OCI-LY3 (cell line): ENCODE data around the gene CEP57L1.
A peak's percentile ranks its signal among the peaks of the same experiment; 100 is the strongest.
"Not testable (repeated sequence)": the region's sequence is repeated elsewhere in the genome, so short reads cannot be mapped to it uniquely, and the experiment has no call there.

Experiments used
- H2AFZ ChIP-seq: fragments of 200-600, 300-600 bp; shearing (Covaris generic); 2 replicates; pipeline ENCODE4 v1.6.0; 2014; ENCODE audit warnings: antibody characterized with exemption, low read depth, low read length
- H3K27ac ChIP-seq: fragments of 200-600, 300-600 bp; sonication (generic); 2 replicates; pipeline ENCODE4 v1.5.1; 2014; ENCODE audit warnings: mild to moderate bottlenecking, low read length, moderate library complexity, mixed read lengths
- H3K27me3 ChIP-seq: fragments of 200-600, 300-600 bp; sonication (generic); 2 replicates; pipeline ENCODE4 v1.6.1; 2014; ENCODE audit warnings: low read depth, low read length, mixed read lengths
- H3K36me3 ChIP-seq: fragments of 200-600, 300-600 bp; sonication (generic); replicated peaks from 2 replicates; pipeline ENCODE3; 2014; ENCODE audit warnings: low read depth, low read length, mixed read lengths
- H3K4me1 ChIP-seq: fragments of 300-600, 200-600 bp; sonication (generic); 2 replicates; pipeline ENCODE4 v1.6.1; 2014; ENCODE audit warnings: low read length, mixed read lengths
- H3K4me2 ChIP-seq: fragments of 200-600, 300-600 bp; sonication (generic); 2 replicates; pipeline ENCODE4 v1.6.1; 2014; ENCODE audit warnings: low read length, mixed read lengths
- H3K4me3 ChIP-seq: fragments of 300-600, 200-600 bp; sonication (generic); 2 replicates; pipeline ENCODE4 v1.5.1; 2014; ENCODE audit warnings: antibody characterized with exemption, mild to moderate bottlenecking, low read length, moderate library complexity
- H3K79me2 ChIP-seq: fragments of 300-600, 200-600 bp; shearing (Covaris generic); 2 replicates; pipeline ENCODE4 v1.6.1; 2014; ENCODE audit warnings: mild to moderate bottlenecking, low read length, mixed read lengths
- H3K9ac ChIP-seq: fragments of 300-600, 200-600 bp; shearing (Covaris generic); 2 replicates; pipeline ENCODE4 v1.6.0; 2014; ENCODE audit warnings: mild to moderate bottlenecking, low read length, moderate library complexity
- H3K9me3 ChIP-seq: fragments of 200-600, 300-600 bp; shearing (Covaris generic); 2 replicates; pipeline ENCODE4 v1.6.1; 2014; ENCODE audit warnings: low read length, mixed read lengths; ENCODE audit not compliant: insufficient read depth
- H4K20me1 ChIP-seq: fragments of 200-600, 300-600 bp; sonication (generic); 2 replicates; pipeline ENCODE4 v1.6.1; 2016; ENCODE audit warnings: low read length, mixed read lengths; ENCODE audit not compliant: insufficient read depth
- CTCF ChIP-seq: fragments of 200-600, 300-600 bp; sonication (generic); IDR thresholded peaks from 2 replicates; pipeline ENCODE4 v1.5.1; 2014; ENCODE audit warnings: antibody characterized with exemption, low read length, low read depth
- EZH2phosphoT487 ChIP-seq: fragments of 200-600 bp; shearing (Covaris generic); IDR thresholded peaks from 2 replicates; pipeline ENCODE4 v1.6.1; 2018; ENCODE audit warnings: antibody characterized with exemption, mixed run types, low read depth

CEP57L1 gene

GRCh38 chr6:109186012-109186411 is 90.7 kb downstream of the CEP57L1 start:
- Histone ChIP-seq H3K27me3 (peaks cover 33% of the 10 kb centered on the region), H3K9ac (no peak overlapping the region), H3K36me3 (no peaks in the 10 kb centered on the region), H3K4me1 (peaks cover 21% of the 10 kb centered on the region), H3K4me3 (no peak overlapping the region), H3K9me3 (no peaks in the 10 kb centered on the region), H3K27ac (no peak overlapping the region), H3K4me2 (no peak overlapping the region), H2AFZ (no peak overlapping the region), H4K20me1 (no peaks in the 10 kb centered on the region), H3K79me2 (no peaks in the 10 kb centered on the region)
- TF ChIP-seq EZH2phosphoT487 (no peak), CTCF (no peak)

- no peaks in the 10 kb centered on the region for H3K79me2 ChIP-seq
- no peak overlapping the region for H3K27ac ChIP-seq
- no peaks in the 10 kb centered on the region for H3K36me3 ChIP-seq
- no peak for TF ChIP-seq EZH2phosphoT487
- peak; percentile 85 for TF ChIP-seq CTCF
- H3K9ac ChIP-seq, result no peak overlapping the region
- H3K4me2 ChIP-seq, result peak overlapping the region; percentile 22; the same call in 1 of the 2 replicates
- H3K4me1 ChIP-seq, result peaks cover 20% of the 10 kb centered on the region
- H3K4me3 ChIP-seq, result no peak overlapping the region
- H3K9me3 ChIP-seq, result no peaks in the 10 kb centered on the region
- H2AFZ ChIP-seq, result no peak overlapping the region
- H3K27me3 ChIP-seq, result peaks cover 33% of the 10 kb centered on the region
- no peaks in the 10 kb centered on the region for H4K20me1 ChIP-seq
Measured at GRCh38 chr6:109187399-109188114, 92.2 kb downstream of the CEP57L1 start.

GRCh38 chr6:109188115-109188411 is 92.8 kb downstream of the CEP57L1 start:
- H3K9ac ChIP-seq, result no peak overlapping the region
- H2AFZ ChIP-seq, result no peak overlapping the region
- H3K27me3 ChIP-seq, result peaks cover 33% of the 10 kb centered on the region
- H3K4me2 ChIP-seq, result peak overlapping the region; percentile 20; the same call in 1 of the 2 replicates
- no peaks in the 10 kb centered on the region for H3K36me3 ChIP-seq
- H3K9me3 ChIP-seq, result no peaks in the 10 kb centered on the region
- no peak for TF ChIP-seq EZH2phosphoT487
- TF ChIP-seq CTCF, result no peak
- no peak overlapping the region for H3K27ac ChIP-seq
- no peaks in the 10 kb centered on the region for H4K20me1 ChIP-seq
- H3K4me1 ChIP-seq, result peaks cover 15% of the 10 kb centered on the region
- H3K79me2 ChIP-seq, result no peaks in the 10 kb centered on the region
- no peak overlapping the region for H3K4me3 ChIP-seq

GRCh38 chr6:109191368-109191767 is 96.1 kb downstream of the CEP57L1 start:
- not testable (repeated sequence) for H3K36me3 ChIP-seq, H4K20me1 ChIP-seq, H3K79me2 ChIP-seq, H3K9me3 ChIP-seq, H3K27ac ChIP-seq, H3K4me1 ChIP-seq, H2AFZ ChIP-seq, H3K4me2 ChIP-seq, H3K27me3 ChIP-seq, H3K9ac ChIP-seq, H3K4me3 ChIP-seq

GRCh38 chr6:109192865-109193264 is 97.6 kb downstream of the CEP57L1 start:
- TF ChIP-seq EZH2phosphoT487, result no peak
- TF ChIP-seq CTCF, result no peak
- H3K9ac ChIP-seq, result no peak overlapping the region
- no peaks in the 10 kb centered on the region for H3K79me2 ChIP-seq
- H3K27me3 ChIP-seq, result no peaks in the 10 kb centered on the region
- H3K9me3 ChIP-seq, result no peaks in the 10 kb centered on the region
- H3K36me3 ChIP-seq, result no peaks in the 10 kb centered on the region
- H3K4me1 ChIP-seq, result no peaks in the 10 kb centered on the region
- no peaks in the 10 kb centered on the region for H4K20me1 ChIP-seq
- no peak overlapping the region for H3K4me2 ChIP-seq
- no peak overlapping the region for H3K4me3 ChIP-seq
- H3K27ac ChIP-seq, result no peak overlapping the region
- no peak overlapping the region for H2AFZ ChIP-seq
